HG02798 (cell line): ENCODE measurements around the gene HES4.

ENCODE experiments used
- ATAC-seq: cut with Tn5 transposase; IDR thresholded peaks from one replicate; pipeline ENCODE4 v1.9.1; 2021; ENCODE audit warnings: mild to moderate bottlenecking; ENCODE audit not compliant: unreplicated experiment, poor library complexity

HES4 gene

GRCh38 chr1:999725-1000356, at the start of gene HES4:
Gene HES4 (minus strand): TSS chr1:1000097. CDS start chr1:999973, 124 bp downstream.
- no peak for ATAC-seq

GRCh38 chr1:1048765-1049164, 48.9 kb upstream of the HES4 start:
- no peak for ATAC-seq

GRCh38 chr1:1047963-1048362, 48.1 kb upstream of the HES4 start:
- ATAC-seq: no peak

GRCh38 chr1:1047407-1047806, 47.5 kb upstream of the HES4 start:
- ATAC-seq: no peak

GRCh38 chr1:1046767-1047166, 46.9 kb upstream of the HES4 start:
- no peak for ATAC-seq

GRCh38 chr1:1046243-1046642, 46.3 kb upstream of the HES4 start:
- ATAC-seq: no peak

GRCh38 chr1:1045129-1045528, 45.2 kb upstream of the HES4 start:
- ATAC-seq: no peak

GRCh38 chr1:1044455-1045078, 44.7 kb upstream of the HES4 start:
- ATAC-seq: no peak

- no peak for ATAC-seq
Observed at GRCh38 chr1:1043921-1044320, 44.0 kb upstream of the HES4 start.

- no peak for ATAC-seq
Observed at GRCh38 chr1:1043411-1043810, 43.5 kb upstream of the HES4 start.

- no peak for ATAC-seq
Observed at GRCh38 chr1:1042835-1043234, 42.9 kb upstream of the HES4 start.

- no peak for ATAC-seq
Observed at GRCh38 chr1:1041873-1042272, 42.0 kb upstream of the HES4 start.

- ATAC-seq: no peak
Observed at GRCh38 chr1:1041092-1041523, 41.2 kb upstream of the HES4 start.

- no peak for ATAC-seq
Observed at GRCh38 chr1:1040004-1040991, 40.4 kb upstream of the HES4 start.

GRCh38 chr1:1039145-1039910, 39.4 kb upstream of the HES4 start:
- ATAC-seq: no peak

- ATAC-seq: peak; percentile 28
Observed at GRCh38 chr1:1038694-1039093, 38.8 kb upstream of the HES4 start.

- ATAC-seq: no peak
Observed at GRCh38 chr1:1037366-1038327, 37.8 kb upstream of the HES4 start.

- no peak for ATAC-seq
Observed at GRCh38 chr1:1035291-1035943, 35.5 kb upstream of the HES4 start.

- no peak for ATAC-seq
Observed at GRCh38 chr1:1034439-1034781, 34.5 kb upstream of the HES4 start.
